Erythroblast (primary cell): ENCODE data around the gene FNDC3B.
A peak's percentile ranks its signal among the peaks of the same experiment; 100 is the strongest.

Source experiments
- DNase-seq, 2 experiments: peaks; one replicate each; lab custom pipeline; 2025; lab: John Stamatoyannopoulos, UW
- GATA1 ChIP-seq: IDR thresholded peaks from 2 replicates; pipeline ENCODE4 v1.6.1; 2011; ENCODE audit warnings: low read depth, mild to moderate bottlenecking, control low read depth, low read length, moderate library complexity
- POLR2A ChIP-seq: IDR thresholded peaks from 2 replicates; pipeline ENCODE4 v1.6.1; 2011; ENCODE audit warnings: mild to moderate bottlenecking, low read length

The FNDC3B gene

DNA sequence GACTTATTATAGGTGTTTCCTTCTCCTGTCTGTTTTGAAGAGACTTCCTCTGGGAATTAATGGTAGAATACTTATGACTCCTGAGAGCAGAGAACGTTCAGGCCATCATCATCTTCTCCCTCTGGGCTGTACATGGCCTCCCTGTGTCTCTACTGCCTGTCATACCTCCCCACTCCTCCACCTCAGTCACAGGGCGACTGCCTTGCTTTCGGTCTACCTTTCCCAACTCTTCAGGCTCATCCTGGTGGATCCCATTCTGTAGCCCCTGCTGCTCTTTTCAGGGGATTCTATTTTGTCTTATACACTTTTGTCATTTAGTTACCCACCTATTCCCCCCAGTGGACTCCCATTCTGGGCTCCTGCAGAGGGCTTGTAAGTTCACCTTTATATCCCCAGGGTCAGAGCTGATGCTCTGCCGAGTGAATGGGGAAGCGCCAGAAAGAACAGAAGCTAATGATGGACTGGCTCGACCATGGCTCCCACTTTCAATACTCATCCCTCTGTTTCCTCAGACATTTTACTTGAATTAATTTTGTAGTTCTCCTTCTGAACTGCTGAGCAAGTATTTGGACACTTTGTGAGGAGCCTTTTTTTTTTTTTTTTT is 28.6 kb downstream of the FNDC3B start:
- no peak for DNase-seq
- no peak for TF ChIP-seq POLR2A
- TF ChIP-seq GATA1 = no peak

- no peak for TF ChIP-seq POLR2A
- no peak for TF ChIP-seq GATA1
These were observed 29.6 kb downstream of the FNDC3B start for GRCh38 chr3:172068977-172069376.

GRCh38 chr3:172069478-172069877 is 30.1 kb downstream of the FNDC3B start:
- TF ChIP-seq GATA1 (no peak), POLR2A (no peak)
- DNase-seq = no peak

More at GRCh38 chr3:172068977-172069376, 29.6 kb downstream of the FNDC3B start:
- DNase-seq = no peak

- DNase-seq = no peak
- TF ChIP-seq GATA1 (no peak), POLR2A (no peak)
These were observed 30.9 kb downstream of the FNDC3B start for GRCh38 chr3:172070269-172070668.

DNA sequence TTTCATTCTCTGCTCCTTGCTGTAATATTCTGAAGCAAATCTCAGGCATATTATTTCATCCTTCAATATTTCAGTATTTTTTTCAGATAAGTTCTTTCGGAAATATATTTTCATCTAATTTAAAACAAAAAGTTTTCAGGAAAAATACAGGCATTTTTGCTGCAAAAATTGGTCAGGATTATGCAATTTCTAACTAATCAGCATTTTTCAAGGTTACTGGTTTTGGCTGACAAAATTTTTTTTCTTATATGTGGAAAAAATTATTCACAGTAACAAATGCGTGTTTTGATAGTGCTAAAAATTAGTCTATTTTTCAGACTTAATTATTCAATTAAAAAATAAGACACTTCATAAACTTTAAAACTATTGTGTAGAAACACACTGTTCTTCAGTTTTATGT is 31.4 kb downstream of the FNDC3B start:
- TF ChIP-seq GATA1 (no peak), POLR2A (no peak)
- no peak for DNase-seq

- no peak for TF ChIP-seq GATA1
- TF ChIP-seq POLR2A = no peak
- no peak for DNase-seq
These were observed 32.5 kb downstream of the FNDC3B start for GRCh38 chr3:172071780-172072330.

GRCh38 chr3:172072543-172072942 is 33.2 kb downstream of the FNDC3B start:
- TF ChIP-seq GATA1 (no peak), POLR2A (no peak)
- peak in 1 of 2 experiments; percentile 38 for DNase-seq

GRCh38 chr3:172073262-172073915 is 34.0 kb downstream of the FNDC3B start:
- TF ChIP-seq POLR2A = no peak
- TF ChIP-seq GATA1 = no peak
- DNase-seq = no peak

DNA sequence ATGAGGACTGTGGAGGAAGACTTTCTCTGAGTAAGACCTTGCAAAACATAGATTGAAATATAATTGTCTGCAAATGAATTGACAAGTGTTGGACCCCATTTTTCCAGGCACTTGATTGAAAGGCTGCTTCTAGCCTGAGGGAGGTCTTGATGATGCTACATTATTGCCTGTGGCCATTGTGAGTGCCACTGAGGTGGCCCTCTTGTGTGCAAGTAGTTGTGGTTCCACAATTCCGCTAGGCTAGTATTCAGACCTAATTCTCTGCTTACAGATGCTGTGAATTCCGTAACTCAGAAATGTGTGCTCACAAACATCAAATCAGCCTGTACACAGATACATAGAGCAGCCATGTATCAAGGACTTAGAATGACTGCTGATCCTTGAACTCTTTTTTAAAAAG is 34.7 kb downstream of the FNDC3B start:
- DNase-seq = no peak
- TF ChIP-seq POLR2A = no peak
- TF ChIP-seq GATA1 = no peak

DNA sequence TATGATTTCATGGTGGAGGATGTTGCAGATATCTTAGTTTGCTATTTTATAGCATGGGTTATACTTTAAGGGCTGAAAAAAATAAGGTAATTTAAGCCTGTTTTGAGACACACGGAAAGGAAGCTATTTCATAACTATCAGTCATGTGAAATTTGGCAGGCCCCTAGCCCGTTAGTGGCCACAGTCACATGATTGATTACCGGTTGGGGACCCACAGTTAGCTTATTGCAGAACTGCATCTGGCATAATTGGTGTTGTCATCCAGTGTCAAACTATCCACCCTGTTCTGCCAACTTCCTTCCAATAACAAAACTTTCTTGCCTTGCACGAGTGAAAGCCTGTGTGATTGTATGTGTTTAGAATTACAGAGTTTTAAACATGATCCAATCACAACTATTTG is 35.2 kb downstream of the FNDC3B start:
- DNase-seq = peak; percentile 16 to 45
- no peak for TF ChIP-seq POLR2A
- TF ChIP-seq GATA1 = no peak

DNA sequence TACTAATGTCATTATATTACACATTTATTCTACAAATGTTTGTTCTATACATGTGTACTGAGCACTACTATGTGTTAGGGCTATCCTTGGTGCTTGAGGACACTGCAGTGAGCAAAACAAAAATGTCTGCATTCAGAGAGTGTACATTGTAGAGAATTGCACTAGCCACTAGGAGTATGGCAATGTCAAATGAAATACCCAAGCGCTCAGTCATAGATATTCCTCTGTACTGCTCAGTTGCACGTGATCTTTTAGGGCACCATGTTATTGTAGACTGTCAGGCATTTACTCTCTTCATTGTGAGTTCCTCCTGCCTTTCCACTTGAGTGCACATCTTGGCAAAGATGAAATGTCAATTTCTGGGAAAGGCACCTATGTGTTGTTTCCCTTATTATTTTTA is 36.8 kb downstream of the FNDC3B start:
- no peak for DNase-seq
- no peak for TF ChIP-seq GATA1

GRCh38 chr3:172077197-172077757 is 37.9 kb downstream of the FNDC3B start:
- TF ChIP-seq GATA1 = no peak
- no peak for TF ChIP-seq POLR2A
- DNase-seq = no peak

DNA sequence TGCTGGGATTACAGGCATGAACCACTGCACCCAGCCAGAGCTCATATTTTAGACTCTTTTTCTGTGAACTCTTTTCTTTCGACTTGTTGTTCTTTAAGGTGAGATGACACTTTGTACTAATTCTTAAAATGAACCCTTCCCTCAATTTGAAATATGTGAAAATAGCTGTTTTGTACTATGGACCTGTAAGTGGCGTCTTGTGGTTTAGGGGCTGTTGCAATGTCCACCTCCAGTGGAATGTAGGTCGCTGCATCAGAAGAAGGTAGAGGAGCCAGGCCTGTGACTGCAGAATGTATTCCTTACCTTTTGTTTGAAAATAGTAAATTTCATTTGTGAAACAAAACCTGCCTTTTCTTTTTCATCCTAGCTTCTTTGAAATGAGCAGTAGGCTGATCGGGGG is 38.9 kb downstream of the FNDC3B start:
- DNase-seq = no peak
- TF ChIP-seq GATA1 = no peak
- TF ChIP-seq POLR2A = no peak

DNA sequence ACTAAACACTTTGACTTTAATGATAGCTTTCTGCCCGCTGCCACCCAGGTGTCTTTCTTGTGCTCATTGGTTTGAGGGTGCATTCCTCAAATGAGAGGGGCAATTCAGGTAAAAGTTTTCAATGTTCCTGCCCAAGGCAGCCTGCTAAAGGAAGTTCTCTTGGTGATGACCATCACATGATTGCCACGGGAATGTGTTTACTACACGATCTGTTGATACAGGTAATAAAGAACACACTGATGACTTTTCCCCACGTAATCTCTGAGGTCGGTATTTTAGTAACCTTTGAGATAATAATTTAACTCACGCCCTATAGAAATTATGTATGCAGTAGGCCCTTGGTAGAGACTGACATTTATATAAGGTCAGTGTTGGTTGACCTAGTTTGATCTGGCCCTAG is 39.3 kb downstream of the FNDC3B start:
- TF ChIP-seq POLR2A (no peak), GATA1 (no peak)
- no peak for DNase-seq
